Mesothelial cell of epicardium (in vitro differentiated cells): ENCODE results near the gene HEYL. TPM values are rescaled to one million over a fixed set of nuclear protein-coding genes. Genes with fewer than 3 reads are reported as not detected.
A peak's percentile ranks its signal among the peaks of the same experiment; 100 is the strongest.

ENCODE experiments used
- DNase-seq, 2 experiments: peaks; one replicate each; pipeline ENCODE4 v3.0.0; 2021; ENCODE audit warnings: low spot score in 2 of 2; ENCODE audit not compliant: unreplicated experiment in 2 of 2
- H3K27ac Mint-ChIP-seq: 2 replicates; pipeline ENCODE4 v1.8.0; 2021; ENCODE audit warnings: mixed read lengths
- H3K27me3 Mint-ChIP-seq: 2 replicates; pipeline ENCODE4 v1.8.0; 2021; ENCODE audit warnings: low read depth, mixed read lengths
- H3K36me3 Mint-ChIP-seq: 2 replicates; pipeline ENCODE4 v1.8.0; 2021; ENCODE audit warnings: mixed read lengths
- H3K4me1 Mint-ChIP-seq: 2 replicates; pipeline ENCODE4 v1.8.0; 2021; ENCODE audit warnings: mixed read lengths
- H3K4me3 Mint-ChIP-seq: 2 replicates; pipeline ENCODE4 v1.8.0; 2021; ENCODE audit warnings: mild to moderate bottlenecking, moderate library complexity, mixed read lengths
- H3K9me3 Mint-ChIP-seq: 2 replicates; pipeline ENCODE4 v1.8.0; 2021; ENCODE audit warnings: mixed read lengths
- total RNA-seq: library from RNA; stranded (reverse); gene quantifications from 3 replicates; pipeline ENCODE4 v1.2.1, GENCODE V29; 2021
- TF ChIP-seq, protein P1 (sequence below): fragments of 200-600 bp; sonication (generic); IDR thresholded peaks from one replicate; pipeline ENCODE4 v1.5.0; 2021; ENCODE audit warnings: antibody characterized with exemption; ENCODE audit not compliant: unreplicated experiment

The HEYL gene
- total RNA-seq, 1 donor from 2014 or later: 5.6 TPM

DNA sequence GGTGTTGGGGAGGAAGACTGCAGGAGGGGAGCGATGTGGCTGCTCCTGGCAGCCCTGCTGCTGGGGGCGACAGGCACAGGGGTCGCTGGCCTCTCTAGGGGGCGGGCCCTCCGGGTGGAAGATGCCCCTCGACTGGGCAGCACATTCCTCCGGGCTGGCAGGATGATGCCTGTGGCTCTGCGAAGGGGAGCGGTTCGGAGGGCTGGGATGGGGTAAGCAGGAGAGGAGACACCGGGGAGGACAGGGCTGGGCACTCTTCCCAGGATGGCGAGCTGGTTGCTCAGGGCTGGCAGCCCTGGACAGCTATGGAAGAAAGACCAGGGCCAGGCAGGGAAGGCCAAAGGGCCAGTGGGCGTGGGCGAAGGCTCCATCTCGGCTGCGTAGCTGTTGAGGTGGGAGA, 12.8 kb downstream of the HEYL start:
- no peak overlapping the region for H3K27ac Mint-ChIP-seq
- TF ChIP-seq, protein P1, sequence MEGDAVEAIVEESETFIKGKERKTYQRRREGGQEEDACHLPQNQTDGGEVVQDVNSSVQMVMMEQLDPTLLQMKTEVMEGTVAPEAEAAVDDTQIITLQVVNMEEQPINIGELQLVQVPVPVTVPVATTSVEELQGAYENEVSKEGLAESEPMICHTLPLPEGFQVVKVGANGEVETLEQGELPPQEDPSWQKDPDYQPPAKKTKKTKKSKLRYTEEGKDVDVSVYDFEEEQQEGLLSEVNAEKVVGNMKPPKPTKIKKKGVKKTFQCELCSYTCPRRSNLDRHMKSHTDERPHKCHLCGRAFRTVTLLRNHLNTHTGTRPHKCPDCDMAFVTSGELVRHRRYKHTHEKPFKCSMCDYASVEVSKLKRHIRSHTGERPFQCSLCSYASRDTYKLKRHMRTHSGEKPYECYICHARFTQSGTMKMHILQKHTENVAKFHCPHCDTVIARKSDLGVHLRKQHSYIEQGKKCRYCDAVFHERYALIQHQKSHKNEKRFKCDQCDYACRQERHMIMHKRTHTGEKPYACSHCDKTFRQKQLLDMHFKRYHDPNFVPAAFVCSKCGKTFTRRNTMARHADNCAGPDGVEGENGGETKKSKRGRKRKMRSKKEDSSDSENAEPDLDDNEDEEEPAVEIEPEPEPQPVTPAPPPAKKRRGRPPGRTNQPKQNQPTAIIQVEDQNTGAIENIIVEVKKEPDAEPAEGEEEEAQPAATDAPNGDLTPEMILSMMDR: no peak
- no peak for DNase-seq
- peaks cover 1% of the 10 kb centered on the region for H3K36me3 Mint-ChIP-seq
- H3K9me3 Mint-ChIP-seq: no peaks in the 10 kb centered on the region
- H3K4me3 Mint-ChIP-seq: no peak overlapping the region
- peaks cover 15% of the 10 kb centered on the region for H3K4me1 Mint-ChIP-seq
- H3K27me3 Mint-ChIP-seq: peaks cover 52% of the 10 kb centered on the region

DNA sequence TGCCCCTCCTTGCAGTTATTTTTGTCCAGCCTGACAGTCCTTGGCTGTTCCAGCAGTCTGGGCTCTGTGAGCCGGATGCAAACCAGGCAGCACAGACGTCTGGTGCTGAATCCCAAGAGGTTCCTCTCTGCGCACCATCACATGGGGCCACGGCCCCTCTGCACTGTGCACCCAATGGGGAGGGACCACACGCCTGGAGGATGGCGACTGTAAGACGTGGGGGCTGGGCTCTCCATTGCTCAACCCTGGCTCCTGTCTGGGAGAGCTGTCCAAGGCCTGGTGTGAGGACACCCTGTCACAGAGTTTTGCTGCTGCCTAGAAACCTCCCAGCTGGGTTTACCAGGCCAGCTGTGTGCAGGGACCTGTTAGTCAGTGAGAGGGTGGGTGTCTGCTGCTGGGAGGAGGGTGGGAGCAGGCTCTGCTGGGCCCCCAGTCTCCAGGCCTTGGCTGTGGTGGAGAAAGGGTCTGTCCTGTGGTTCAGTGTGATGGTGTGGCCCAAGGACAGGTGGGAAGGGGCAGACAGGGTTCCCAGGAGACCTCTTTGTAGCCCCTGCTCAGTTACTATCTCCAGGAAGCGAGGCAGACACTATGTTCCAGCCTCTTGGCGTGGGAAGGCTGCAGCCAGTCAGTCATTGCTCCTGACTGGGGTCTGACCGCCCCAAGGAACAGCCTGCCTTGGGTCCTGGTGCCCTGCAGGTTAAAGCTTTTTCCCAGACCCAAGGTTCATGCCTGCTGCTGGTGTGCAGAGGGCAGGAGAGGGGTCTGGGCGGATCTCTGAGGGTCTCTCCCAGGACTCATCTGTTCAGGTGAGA, 13.8 kb downstream of the HEYL start:
- TF ChIP-seq, protein P1: no peak
- H3K27ac Mint-ChIP-seq: peak overlapping the region; percentile 58
- peaks cover 1% of the 10 kb centered on the region for H3K36me3 Mint-ChIP-seq
- no peaks in the 10 kb centered on the region for H3K9me3 Mint-ChIP-seq
- peaks cover 15% of the 10 kb centered on the region for H3K4me1 Mint-ChIP-seq
- H3K4me3 Mint-ChIP-seq: no peak overlapping the region
- H3K27me3 Mint-ChIP-seq: peaks cover 42% of the 10 kb centered on the region
- no peak for DNase-seq

DNA sequence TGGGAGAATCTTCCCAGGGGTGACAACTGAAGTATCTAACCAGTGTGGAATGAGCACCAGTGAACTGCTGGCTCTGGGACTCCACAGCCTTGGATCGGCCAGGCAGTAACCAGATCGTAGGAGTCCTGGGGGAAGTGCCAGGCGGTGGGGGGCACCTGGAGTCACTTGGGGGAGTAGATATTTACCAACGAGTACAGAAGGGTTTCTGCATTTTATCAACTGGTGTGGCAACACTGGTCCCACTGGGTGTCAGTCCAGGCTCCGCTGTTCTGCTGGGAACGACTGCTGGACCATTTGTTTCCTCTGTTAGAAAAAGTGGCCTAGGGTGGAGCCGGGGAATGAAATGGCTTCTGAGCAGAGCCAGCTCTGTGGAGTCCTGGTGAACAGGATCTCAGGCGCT, 14.4 kb downstream of the HEYL start:
- H3K4me1 Mint-ChIP-seq: peaks cover 15% of the 10 kb centered on the region
- no peak overlapping the region for H3K4me3 Mint-ChIP-seq
- no peaks in the 10 kb centered on the region for H3K9me3 Mint-ChIP-seq
- TF ChIP-seq, protein P1: no peak
- peaks cover 1% of the 10 kb centered on the region for H3K36me3 Mint-ChIP-seq
- H3K27me3 Mint-ChIP-seq: peaks cover 36% of the 10 kb centered on the region
- no peak overlapping the region for H3K27ac Mint-ChIP-seq
- no peak for DNase-seq

DNA sequence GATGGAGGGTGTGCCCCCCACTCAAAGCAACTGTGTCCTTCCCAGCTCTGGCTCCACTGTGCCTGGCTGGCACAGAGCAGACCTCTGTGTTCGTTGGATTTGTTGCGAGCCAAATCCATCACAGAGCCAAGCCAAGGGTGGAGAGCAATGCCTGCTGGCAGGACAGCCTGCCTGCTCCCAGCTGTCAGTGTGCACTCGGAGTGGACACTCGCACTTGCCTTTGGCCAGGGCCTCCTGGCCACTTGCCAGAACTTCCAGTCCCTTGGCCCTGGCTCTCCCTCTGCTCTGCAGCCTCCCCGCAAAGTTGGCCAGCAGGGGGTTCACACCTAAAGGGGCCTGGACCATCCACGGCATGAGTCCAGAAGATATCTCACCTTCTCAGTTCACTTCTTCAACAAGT, 16.4 kb downstream of the HEYL start:
- no peaks in the 10 kb centered on the region for H3K9me3 Mint-ChIP-seq
- DNase-seq: no peak
- H3K4me3 Mint-ChIP-seq: no peak overlapping the region
- no peaks in the 10 kb centered on the region for H3K36me3 Mint-ChIP-seq
- peaks cover 15% of the 10 kb centered on the region for H3K4me1 Mint-ChIP-seq
- H3K27me3 Mint-ChIP-seq: peaks cover 29% of the 10 kb centered on the region
- H3K27ac Mint-ChIP-seq: no peak overlapping the region
- TF ChIP-seq, protein P1: no peak

DNA sequence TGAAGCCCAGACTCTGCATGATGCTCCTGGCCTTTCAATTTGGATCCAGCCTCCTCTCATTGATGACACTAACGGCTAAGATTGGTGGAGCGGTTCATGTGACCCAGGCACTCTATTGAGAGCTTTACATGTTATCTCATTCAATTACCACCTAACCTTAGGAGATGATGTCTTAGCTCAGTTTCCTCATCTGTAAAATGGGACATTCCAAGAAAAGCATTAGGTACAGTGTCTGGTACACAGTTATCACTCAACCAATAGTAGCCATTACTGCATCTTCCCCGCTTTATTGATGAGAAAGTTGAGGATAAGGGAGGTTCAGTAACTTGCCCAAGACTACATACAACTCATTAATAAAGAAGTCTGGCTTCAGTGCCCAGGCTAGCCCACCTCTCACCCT, 17.0 kb downstream of the HEYL start:
- TF ChIP-seq, protein P1: no peak
- no peaks in the 10 kb centered on the region for H3K36me3 Mint-ChIP-seq
- peaks cover 26% of the 10 kb centered on the region for H3K27me3 Mint-ChIP-seq
- H3K9me3 Mint-ChIP-seq: no peaks in the 10 kb centered on the region
- DNase-seq: no peak
- no peak overlapping the region for H3K27ac Mint-ChIP-seq
- no peak overlapping the region for H3K4me3 Mint-ChIP-seq
- peaks cover 15% of the 10 kb centered on the region for H3K4me1 Mint-ChIP-seq
